Measurements from ENCODE around the gene KRT73. TPM values are rescaled to one million over a fixed set of nuclear protein-coding genes. Genes with fewer than 3 reads are reported as not detected.

Gene KRT73
- total RNA-seq, 1 experiment from 2014 or later: not detected

DNA sequence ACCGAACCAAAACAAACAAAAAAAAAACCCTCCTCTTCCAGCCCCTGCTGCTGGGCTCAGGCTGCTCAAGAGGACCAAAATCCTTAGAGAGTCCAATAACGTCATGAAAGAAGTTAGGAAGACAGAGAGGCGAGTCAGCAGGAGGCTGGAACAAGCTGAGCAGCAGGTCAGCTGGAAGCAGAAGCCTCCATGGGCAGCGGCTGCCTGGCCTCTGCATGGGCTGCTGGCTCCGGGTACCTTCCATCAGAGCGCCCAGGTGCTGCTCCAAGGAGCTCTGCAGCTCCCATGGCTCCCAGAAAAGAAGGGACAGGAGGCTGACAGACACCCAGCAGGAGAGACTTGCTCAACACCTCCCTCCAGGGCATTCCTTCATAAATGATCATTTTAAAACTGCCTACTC lies 36.9 kb upstream of the KRT73 start:
- TF ChIP-seq, protein P1, sequence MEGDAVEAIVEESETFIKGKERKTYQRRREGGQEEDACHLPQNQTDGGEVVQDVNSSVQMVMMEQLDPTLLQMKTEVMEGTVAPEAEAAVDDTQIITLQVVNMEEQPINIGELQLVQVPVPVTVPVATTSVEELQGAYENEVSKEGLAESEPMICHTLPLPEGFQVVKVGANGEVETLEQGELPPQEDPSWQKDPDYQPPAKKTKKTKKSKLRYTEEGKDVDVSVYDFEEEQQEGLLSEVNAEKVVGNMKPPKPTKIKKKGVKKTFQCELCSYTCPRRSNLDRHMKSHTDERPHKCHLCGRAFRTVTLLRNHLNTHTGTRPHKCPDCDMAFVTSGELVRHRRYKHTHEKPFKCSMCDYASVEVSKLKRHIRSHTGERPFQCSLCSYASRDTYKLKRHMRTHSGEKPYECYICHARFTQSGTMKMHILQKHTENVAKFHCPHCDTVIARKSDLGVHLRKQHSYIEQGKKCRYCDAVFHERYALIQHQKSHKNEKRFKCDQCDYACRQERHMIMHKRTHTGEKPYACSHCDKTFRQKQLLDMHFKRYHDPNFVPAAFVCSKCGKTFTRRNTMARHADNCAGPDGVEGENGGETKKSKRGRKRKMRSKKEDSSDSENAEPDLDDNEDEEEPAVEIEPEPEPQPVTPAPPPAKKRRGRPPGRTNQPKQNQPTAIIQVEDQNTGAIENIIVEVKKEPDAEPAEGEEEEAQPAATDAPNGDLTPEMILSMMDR (conservative IDR thresholded peaks at IDR 0.05): no peak
- Histone ChIP-seq H2BK120ac (ENCODE audit: low read depth, low read length, poor library complexity, severe bottlenecking) (no peak overlapping the region), H3K79me2 (ENCODE audit: insufficient read depth, low read length) (no peaks in the 10 kb centered on the region), H3K56ac (ENCODE audit: insufficient read length, low read depth, low read length) (no peak overlapping the region), H3K27me3 (ENCODE audit: insufficient read depth, low read length) (no peaks in the 10 kb centered on the region), H3K23ac (ENCODE audit: insufficient read length, low read depth, low read length) (no peak overlapping the region), H3K9ac (ENCODE audit: extremely low read depth, insufficient read length, low read length) (no peak overlapping the region), H3T11ph (ENCODE audit: low read length) (no peak overlapping the region), H3K27ac (ENCODE audit: insufficient read length, low read depth, low read length) (no peak overlapping the region), H3K4me1 (ENCODE audit: insufficient read depth, low read length) (no peaks in the 10 kb centered on the region), H2BK15ac (ENCODE audit: low read depth, low read length) (no peak overlapping the region), H2BK5ac (ENCODE audit: insufficient read length, low read length) (no peak overlapping the region), H2AK5ac (ENCODE audit: insufficient read length, low read length) (no peak overlapping the region), H3K79me1 (ENCODE audit: insufficient read depth, low read depth, low read length, poor library complexity, severe bottlenecking) (no peaks in the 10 kb centered on the region), H3K18ac (ENCODE audit: insufficient read length, low read depth, low read length) (no peak overlapping the region), H2BK12ac (ENCODE audit: insufficient read length, low read depth, low read length) (no peak overlapping the region), H4K91ac (ENCODE audit: insufficient read length, low read depth, low read length) (no peak overlapping the region), H3K23me2 (ENCODE audit: insufficient read length, low read depth, low read length, poor library complexity, severe bottlenecking) (no peaks in the 10 kb centered on the region), H2AFZ (ENCODE audit: low read length) (no peak overlapping the region), H4K5ac (ENCODE audit: insufficient read length, low read depth, low read length) (no peak overlapping the region), H2BK20ac (ENCODE audit: low read depth, low read length, poor library complexity, severe bottlenecking) (no peak overlapping the region), H4K20me1 (ENCODE audit: control insufficient read depth, insufficient read depth, insufficient read length) (peaks cover 2% of the 10 kb centered on the region), H3K14ac (ENCODE audit: insufficient read depth, low read length) (no peak overlapping the region), H3K4me2 (ENCODE audit: insufficient read depth, insufficient read length, low read length) (no peak overlapping the region), H3K4ac (ENCODE audit: low read depth, low read length) (no peak overlapping the region), H4K8ac (replicated peaks; ENCODE audit: insufficient read length, low read depth, low read length) (no peak overlapping the region), H3K9me3 (ENCODE audit: control insufficient read depth, low read depth, low read length) (no peaks in the 10 kb centered on the region)
- Mint-ChIP-seq H3K36me3 (ENCODE audit: insufficient read depth in 1 of 3, low read depth in 3 of 3) (no peaks in the 10 kb centered on the region), H3K4me1 (peaks cover 0 to 4% of the 10 kb centered on the region in 2 experiments; a peak in 2 of 4 replicates), H3K27ac (no peak overlapping the region), H3K4me3 (no peak overlapping the region), H3K9me3 (peaks cover 2 to 9% of the 10 kb centered on the region in 2 experiments; a peak in 2 of 5 replicates), H3K27me3 (ENCODE audit: low read depth) (peaks cover 25% of the 10 kb centered on the region)
- DNase-seq: no peak
- no CpG with 5 or more reads among the region's 6 CpGs for WGBS (ENCODE audit: extremely low coverage, insufficient read length, low lambda C conversion rate)
